ENCODE measurements around the gene C10orf53.
"Not testable (repeated sequence)": the region's sequence is repeated elsewhere in the genome, so short reads cannot be mapped to it uniquely, and the experiment has no call there.

C10orf53 gene

GRCh38 chr10:49690698-49691356, 11.4 kb downstream of the C10orf53 start:
- Mint-ChIP-seq H3K4me3 (no peak overlapping the region), H3K4me1 (no peaks in the 10 kb centered on the region), H3K27ac (no peak overlapping the region), H3K36me3 (ENCODE audit: low read depth) (no peaks in the 10 kb centered on the region), H3K27me3 (peaks cover 51% of the 10 kb centered on the region), H3K9me3 (peaks cover 6% of the 10 kb centered on the region)
- DNase-seq (no peak), ATAC-seq (no peak)

- Mint-ChIP-seq H3K27ac (no peak overlapping the region), H3K36me3 (ENCODE audit: low read depth) (no peaks in the 10 kb centered on the region), H3K27me3 (peaks cover 49% of the 10 kb centered on the region), H3K9me3 (peaks cover 6% of the 10 kb centered on the region), H3K4me1 (no peaks in the 10 kb centered on the region), H3K4me3 (no peak overlapping the region)
- ATAC-seq (no peak), DNase-seq (no peak)
Observed at GRCh38 chr10:49691588-49691987, 12.1 kb downstream of the C10orf53 start.

GRCh38 chr10:49694466-49694865, 15.0 kb downstream of the C10orf53 start:
- no peak overlapping the region for H3K27ac Mint-ChIP-seq
- H3K4me3 Mint-ChIP-seq = no peak overlapping the region
- DNase-seq (no peak), ATAC-seq (no peak)
- H3K9me3 Mint-ChIP-seq = no peaks in the 10 kb centered on the region
- H3K4me1 Mint-ChIP-seq = no peaks in the 10 kb centered on the region
- H3K27me3 Mint-ChIP-seq = peaks cover 36% of the 10 kb centered on the region
- H3K36me3 Mint-ChIP-seq (ENCODE audit: low read depth) = no peaks in the 10 kb centered on the region

GRCh38 chr10:49696311-49696710, 16.9 kb downstream of the C10orf53 start:
- Mint-ChIP-seq H3K36me3 (ENCODE audit: low read depth) (no peaks in the 10 kb centered on the region), H3K27ac (no peak overlapping the region), H3K4me1 (no peaks in the 10 kb centered on the region), H3K9me3 (no peaks in the 10 kb centered on the region), H3K4me3 (no peak overlapping the region), H3K27me3 (peaks cover 25% of the 10 kb centered on the region)
- ATAC-seq = no peak
- DNase-seq = no peak

- ATAC-seq (no peak), DNase-seq (no peak)
- no peaks in the 10 kb centered on the region for H3K36me3 Mint-ChIP-seq (ENCODE audit: low read depth)
- H3K4me3 Mint-ChIP-seq = no peak overlapping the region
- peaks cover 26% of the 10 kb centered on the region for H3K27me3 Mint-ChIP-seq
- H3K9me3 Mint-ChIP-seq = no peaks in the 10 kb centered on the region
- H3K27ac Mint-ChIP-seq = no peak overlapping the region
- no peaks in the 10 kb centered on the region for H3K4me1 Mint-ChIP-seq
Observed at GRCh38 chr10:49698679-49699078, 19.2 kb downstream of the C10orf53 start.

- no peaks in the 10 kb centered on the region for H3K36me3 Mint-ChIP-seq (ENCODE audit: low read depth)
- H3K4me3 Mint-ChIP-seq = no peak overlapping the region
- DNase-seq (no peak), ATAC-seq (no peak)
- no peaks in the 10 kb centered on the region for H3K9me3 Mint-ChIP-seq
- H3K27me3 Mint-ChIP-seq = peaks cover 26% of the 10 kb centered on the region
- no peak overlapping the region for H3K27ac Mint-ChIP-seq
- H3K4me1 Mint-ChIP-seq = no peaks in the 10 kb centered on the region
Observed at GRCh38 chr10:49700211-49700610, 20.8 kb downstream of the C10orf53 start.

- Mint-ChIP-seq H3K9me3 (no peaks in the 10 kb centered on the region), H3K4me1 (no peaks in the 10 kb centered on the region), H3K36me3 (ENCODE audit: low read depth) (no peaks in the 10 kb centered on the region), H3K27me3 (peaks cover 26% of the 10 kb centered on the region), H3K27ac (no peak overlapping the region), H3K4me3 (no peak overlapping the region)
- ATAC-seq (no peak), DNase-seq (no peak)
Observed at GRCh38 chr10:49700997-49701396, 21.5 kb downstream of the C10orf53 start.

GRCh38 chr10:49707585-49707984, 28.1 kb downstream of the C10orf53 start:
- Mint-ChIP-seq H3K4me3 (no peak overlapping the region), H3K27ac (no peak overlapping the region), H3K36me3 (ENCODE audit: low read depth) (no peaks in the 10 kb centered on the region), H3K27me3 (peaks cover 7% of the 10 kb centered on the region), H3K4me1 (no peaks in the 10 kb centered on the region), H3K9me3 (no peaks in the 10 kb centered on the region)
- DNase-seq = no peak
- no peak for ATAC-seq

GRCh38 chr10:49709934-49710333, 30.5 kb downstream of the C10orf53 start:
- no peak for DNase-seq
- Mint-ChIP-seq H3K4me3 (no peak overlapping the region), H3K4me1 (no peaks in the 10 kb centered on the region), H3K27ac (no peak overlapping the region), H3K36me3 (ENCODE audit: low read depth) (no peaks in the 10 kb centered on the region), H3K27me3 (peaks cover 8% of the 10 kb centered on the region), H3K9me3 (no peaks in the 10 kb centered on the region)
- no peak for ATAC-seq

GRCh38 chr10:49710966-49711365, 31.5 kb downstream of the C10orf53 start:
- no peaks in the 10 kb centered on the region for H3K9me3 Mint-ChIP-seq
- H3K4me1 Mint-ChIP-seq = no peaks in the 10 kb centered on the region
- no peak for DNase-seq
- H3K27me3 Mint-ChIP-seq = peaks cover 8% of the 10 kb centered on the region
- no peaks in the 10 kb centered on the region for H3K36me3 Mint-ChIP-seq (ENCODE audit: low read depth)
- no peak overlapping the region for H3K4me3 Mint-ChIP-seq
- no peak overlapping the region for H3K27ac Mint-ChIP-seq
- ATAC-seq = no peak

GRCh38 chr10:49711481-49711880, 32.0 kb downstream of the C10orf53 start:
- Mint-ChIP-seq H3K36me3 (ENCODE audit: low read depth) (no peaks in the 10 kb centered on the region), H3K9me3 (no peaks in the 10 kb centered on the region), H3K27ac (no peak overlapping the region), H3K4me3 (no peak overlapping the region), H3K4me1 (no peaks in the 10 kb centered on the region), H3K27me3 (peaks cover 10% of the 10 kb centered on the region)
- DNase-seq = no peak
- no peak for ATAC-seq

GRCh38 chr10:49713266-49713665, 33.8 kb downstream of the C10orf53 start:
- ATAC-seq (no peak), DNase-seq (no peak)
- Mint-ChIP-seq H3K4me3 (no peak overlapping the region), H3K9me3 (no peaks in the 10 kb centered on the region), H3K4me1 (no peaks in the 10 kb centered on the region), H3K27me3 (peaks cover 15% of the 10 kb centered on the region), H3K36me3 (ENCODE audit: low read depth) (no peaks in the 10 kb centered on the region), H3K27ac (no peak overlapping the region)

- not testable (repeated sequence) for H3K36me3 Mint-ChIP-seq (ENCODE audit: low read depth); H3K9me3 Mint-ChIP-seq; H3K27ac Mint-ChIP-seq; ATAC-seq; DNase-seq; H3K4me3 Mint-ChIP-seq; H3K4me1 Mint-ChIP-seq
- peaks cover 15% of the 10 kb centered on the region for H3K27me3 Mint-ChIP-seq
Observed at GRCh38 chr10:49715157-49715556, 35.7 kb downstream of the C10orf53 start.

GRCh38 chr10:49726593-49726992, 47.1 kb downstream of the C10orf53 start:
- Mint-ChIP-seq H3K27me3 (no peaks in the 10 kb centered on the region), H3K27ac (no peak overlapping the region), H3K9me3 (peaks cover 8% of the 10 kb centered on the region), H3K4me3 (no peak overlapping the region), H3K36me3 (ENCODE audit: low read depth) (no peaks in the 10 kb centered on the region), H3K4me1 (no peaks in the 10 kb centered on the region)
- DNase-seq (no peak), ATAC-seq (no peak)

GRCh38 chr10:49733866-49734265, 54.4 kb downstream of the C10orf53 start:
- Mint-ChIP-seq H3K36me3 (ENCODE audit: low read depth) (no peaks in the 10 kb centered on the region), H3K27me3 (no peaks in the 10 kb centered on the region), H3K4me3 (no peak overlapping the region), H3K27ac (no peak overlapping the region), H3K9me3 (no peaks in the 10 kb centered on the region), H3K4me1 (no peaks in the 10 kb centered on the region)
- DNase-seq = no peak
- ATAC-seq = no peak

- no peaks in the 10 kb centered on the region for H3K27me3 Mint-ChIP-seq
- no peaks in the 10 kb centered on the region for H3K36me3 Mint-ChIP-seq (ENCODE audit: low read depth)
- H3K27ac Mint-ChIP-seq = no peak overlapping the region
- no peak for DNase-seq
- no peak for ATAC-seq
- no peak overlapping the region for H3K4me3 Mint-ChIP-seq
- no peaks in the 10 kb centered on the region for H3K4me1 Mint-ChIP-seq
- H3K9me3 Mint-ChIP-seq = no peaks in the 10 kb centered on the region
Observed at GRCh38 chr10:49734676-49735075, 55.2 kb downstream of the C10orf53 start.
